ENCODE data around the gene PLXDC2. TPM values are rescaled to one million over a fixed set of nuclear protein-coding genes. Genes with fewer than 3 reads are reported as not detected.

Gene PLXDC2
- total RNA-seq, 1 experiment from 2014 or later, result 0.20 TPM

DNA sequence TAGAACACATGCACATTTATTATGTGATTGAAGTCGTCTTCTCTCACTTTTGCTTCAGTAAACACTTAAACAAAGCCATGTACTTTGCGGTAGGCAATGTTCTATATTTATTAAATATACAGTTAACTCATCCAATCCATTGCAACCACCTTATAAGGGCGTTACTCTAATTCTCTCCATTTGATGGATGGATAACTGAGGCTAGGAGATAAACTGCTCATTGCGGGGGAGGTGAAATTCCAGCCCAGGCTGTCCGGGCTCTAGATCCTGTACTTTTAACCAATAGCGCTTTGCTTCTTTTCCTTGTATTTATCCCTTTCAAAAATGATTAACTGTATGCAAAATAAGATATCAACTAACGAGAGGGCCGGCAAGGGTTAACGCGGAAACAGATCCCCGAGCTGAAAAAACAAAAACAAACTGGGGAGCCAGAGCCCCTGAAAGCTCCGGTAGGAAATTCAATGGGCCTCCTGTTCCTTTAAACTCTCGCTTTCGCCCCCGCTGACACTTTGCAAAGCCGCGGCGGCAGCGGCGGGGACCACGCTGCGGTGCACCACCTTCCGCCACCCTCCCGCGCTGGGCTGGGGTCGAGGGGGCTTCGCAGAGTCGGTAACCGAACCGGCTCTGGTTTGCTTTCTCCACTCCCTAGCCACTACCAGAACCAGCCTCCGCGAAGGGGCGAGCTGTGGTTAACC is 1.0 kb upstream of the PLXDC2 start (continued):
- TF ChIP-seq FOSL1 (IDR thresholded peaks at IDR 0.05; ENCODE audit: low read depth), result no peak
- no peak for TF ChIP-seq CBX3 (IDR thresholded peaks at IDR 0.05; ENCODE audit: low read depth)
- no peak for TF ChIP-seq SRF (IDR thresholded peaks at IDR 0.05; ENCODE audit: low read depth)
- TF ChIP-seq, protein P1, sequence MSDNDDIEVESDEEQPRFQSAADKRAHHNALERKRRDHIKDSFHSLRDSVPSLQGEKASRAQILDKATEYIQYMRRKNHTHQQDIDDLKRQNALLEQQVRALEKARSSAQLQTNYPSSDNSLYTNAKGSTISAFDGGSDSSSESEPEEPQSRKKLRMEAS (IDR thresholded peaks at IDR 0.05), result no peak
- no peak for TF ChIP-seq RAD21 (IDR thresholded peaks at IDR 0.05; ENCODE audit: low read depth)
- no peak for TF ChIP-seq ZNF274 (IDR thresholded peaks at IDR 0.05; ENCODE audit: low read depth, low read length)

GRCh38 chr10:19815731-19816410 is 361 bp upstream of the PLXDC2 start:
- Histone ChIP-seq H3K9ac (ENCODE audit: low read length) (no peak overlapping the region), H4K20me1 (ENCODE audit: insufficient read depth) (no peaks in the 10 kb centered on the region), H3K36me3 (ENCODE audit: control insufficient read depth in 1 of 2, insufficient read depth in 2 of 2, low read length in 2 of 2) (no peaks in the 10 kb centered on the region), H3K4me3 (replicated peaks in 1 of 2; ENCODE audit: low read depth in 1 of 2, low read length in 2 of 2) (no peak overlapping the region), H3K79me2 (ENCODE audit: insufficient read depth, low read length) (no peaks in the 10 kb centered on the region), H3K4me1 (ENCODE audit: control insufficient read depth in 1 of 2, insufficient read depth in 2 of 2, low read length in 2 of 2) (no peaks in the 10 kb centered on the region), H3K27me3 (ENCODE audit: insufficient read depth, low read length) (no peaks in the 10 kb centered on the region), H3K4me2 (ENCODE audit: low read length) (no peak overlapping the region), H3K9me3 (ENCODE audit: control insufficient read depth in 1 of 2, insufficient read depth in 1 of 2, low read depth in 1 of 2, low read length in 2 of 2) (no peaks in the 10 kb centered on the region; a peak in 1 of 4 replicates), H3K9me2 (ENCODE audit: insufficient read depth) (no peaks in the 10 kb centered on the region), H2AFZ (ENCODE audit: low read depth, low read length, poor library complexity, severe bottlenecking) (no peak overlapping the region), H3K27ac (ENCODE audit: low read depth, low read length) (no peak overlapping the region)
- intact Hi-C loops (cut with micrococcal nuclease), result loop anchor here (10.0 kb wide), 1 partner anchor 949 kb away; no protein-coding TSS in a partner anchor
- ATAC-seq, result no peak
- no peak for TF ChIP-seq SRF (IDR thresholded peaks at IDR 0.05; ENCODE audit: low read depth)
- no peak for TF ChIP-seq ZFX (IDR thresholded peaks at IDR 0.05)
- TF ChIP-seq, protein P2, sequence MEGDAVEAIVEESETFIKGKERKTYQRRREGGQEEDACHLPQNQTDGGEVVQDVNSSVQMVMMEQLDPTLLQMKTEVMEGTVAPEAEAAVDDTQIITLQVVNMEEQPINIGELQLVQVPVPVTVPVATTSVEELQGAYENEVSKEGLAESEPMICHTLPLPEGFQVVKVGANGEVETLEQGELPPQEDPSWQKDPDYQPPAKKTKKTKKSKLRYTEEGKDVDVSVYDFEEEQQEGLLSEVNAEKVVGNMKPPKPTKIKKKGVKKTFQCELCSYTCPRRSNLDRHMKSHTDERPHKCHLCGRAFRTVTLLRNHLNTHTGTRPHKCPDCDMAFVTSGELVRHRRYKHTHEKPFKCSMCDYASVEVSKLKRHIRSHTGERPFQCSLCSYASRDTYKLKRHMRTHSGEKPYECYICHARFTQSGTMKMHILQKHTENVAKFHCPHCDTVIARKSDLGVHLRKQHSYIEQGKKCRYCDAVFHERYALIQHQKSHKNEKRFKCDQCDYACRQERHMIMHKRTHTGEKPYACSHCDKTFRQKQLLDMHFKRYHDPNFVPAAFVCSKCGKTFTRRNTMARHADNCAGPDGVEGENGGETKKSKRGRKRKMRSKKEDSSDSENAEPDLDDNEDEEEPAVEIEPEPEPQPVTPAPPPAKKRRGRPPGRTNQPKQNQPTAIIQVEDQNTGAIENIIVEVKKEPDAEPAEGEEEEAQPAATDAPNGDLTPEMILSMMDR (IDR thresholded peaks at IDR 0.05 in 2 of 3, conservative IDR thresholded peaks at IDR 0.05 in 1 of 3; ENCODE audit: borderline replicate concordance in 1 of 3, insufficient read depth in 1 of 3, low read depth in 2 of 3, low read length in 2 of 3), result no peak
- no peak for TF ChIP-seq SIN3A (IDR thresholded peaks at IDR 0.05; ENCODE audit: low read depth)
- no peak for TF ChIP-seq JUND (IDR thresholded peaks at IDR 0.05)
- TF ChIP-seq ZNF274 (IDR thresholded peaks at IDR 0.05; ENCODE audit: low read depth, low read length), result no peak
- TF ChIP-seq YY1 (IDR thresholded peaks at IDR 0.05; ENCODE audit: extremely low read depth, insufficient replicate concordance, low read depth, low read length), result no peak
- no peak for TF ChIP-seq EZH2phosphoT487 (IDR thresholded peaks at IDR 0.05; ENCODE audit: borderline replicate concordance)
- TF ChIP-seq EZH2 (IDR thresholded peaks at IDR 0.05), result no peak
- TF ChIP-seq POLR2A (IDR thresholded peaks at IDR 0.05; ENCODE audit: borderline replicate concordance, extremely low read depth, insufficient read depth, insufficient read length), result no peak
- TF ChIP-seq, protein P3, sequence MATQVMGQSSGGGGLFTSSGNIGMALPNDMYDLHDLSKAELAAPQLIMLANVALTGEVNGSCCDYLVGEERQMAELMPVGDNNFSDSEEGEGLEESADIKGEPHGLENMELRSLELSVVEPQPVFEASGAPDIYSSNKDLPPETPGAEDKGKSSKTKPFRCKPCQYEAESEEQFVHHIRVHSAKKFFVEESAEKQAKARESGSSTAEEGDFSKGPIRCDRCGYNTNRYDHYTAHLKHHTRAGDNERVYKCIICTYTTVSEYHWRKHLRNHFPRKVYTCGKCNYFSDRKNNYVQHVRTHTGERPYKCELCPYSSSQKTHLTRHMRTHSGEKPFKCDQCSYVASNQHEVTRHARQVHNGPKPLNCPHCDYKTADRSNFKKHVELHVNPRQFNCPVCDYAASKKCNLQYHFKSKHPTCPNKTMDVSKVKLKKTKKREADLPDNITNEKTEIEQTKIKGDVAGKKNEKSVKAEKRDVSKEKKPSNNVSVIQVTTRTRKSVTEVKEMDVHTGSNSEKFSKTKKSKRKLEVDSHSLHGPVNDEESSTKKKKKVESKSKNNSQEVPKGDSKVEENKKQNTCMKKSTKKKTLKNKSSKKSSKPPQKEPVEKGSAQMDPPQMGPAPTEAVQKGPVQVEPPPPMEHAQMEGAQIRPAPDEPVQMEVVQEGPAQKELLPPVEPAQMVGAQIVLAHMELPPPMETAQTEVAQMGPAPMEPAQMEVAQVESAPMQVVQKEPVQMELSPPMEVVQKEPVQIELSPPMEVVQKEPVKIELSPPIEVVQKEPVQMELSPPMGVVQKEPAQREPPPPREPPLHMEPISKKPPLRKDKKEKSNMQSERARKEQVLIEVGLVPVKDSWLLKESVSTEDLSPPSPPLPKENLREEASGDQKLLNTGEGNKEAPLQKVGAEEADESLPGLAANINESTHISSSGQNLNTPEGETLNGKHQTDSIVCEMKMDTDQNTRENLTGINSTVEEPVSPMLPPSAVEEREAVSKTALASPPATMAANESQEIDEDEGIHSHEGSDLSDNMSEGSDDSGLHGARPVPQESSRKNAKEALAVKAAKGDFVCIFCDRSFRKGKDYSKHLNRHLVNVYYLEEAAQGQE (IDR thresholded peaks at IDR 0.05; ENCODE audit: low read depth), result no peak
- no peak for TF ChIP-seq FOSL1 (IDR thresholded peaks at IDR 0.05; ENCODE audit: low read depth)
- no peak for TF ChIP-seq CEBPB (IDR thresholded peaks at IDR 0.05; ENCODE audit: low read depth)
- ChIA-PET RAD21 (ENCODE audit: low non-redundant PET in 1 of 2, low total read pairs in 2 of 2, uncharacterized antibody in 2 of 2, unreplicated experiment in 2 of 2) (no interaction called here), POLR2A (no interaction called here), CTCF (no interaction called here)
- DNase-seq (ENCODE audit: low read depth, low spot score), result no peak
- BruUV-seq (replicated peaks), result no TSS peak

Measured in HCT116 (cell line).